ENCODE data around the gene S100A2. TPM values are rescaled to one million over a fixed set of nuclear protein-coding genes. Genes with fewer than 3 reads are reported as not detected.

S100A2 gene
- total and polyA plus RNA-seq, 2 donors from 2014 or later, result 152 to 416 TPM

GRCh38 chr1:153548722-153549688 is 16.6 kb downstream of the S100A2 start, which contains the start of gene S100A3:
Gene S100A3 (minus strand): TSS chr1:153549258. CDS start chr1:153548485, 773 bp downstream.
- H3K36me3 ChIP-seq (ENCODE audit: control insufficient read depth in 2 of 3, insufficient read depth in 3 of 3, low read length in 3 of 3), result no peaks in the 10 kb centered on the region
- DNase-seq (peak in 2 of 5 donors; percentile 48 to 92), FAIRE-seq (no peak)
- intact Hi-C loops (cut with DNase I), result no loop called here
- H3K4me1 ChIP-seq (ENCODE audit: control insufficient read depth in 2 of 3, insufficient read depth in 2 of 3, low read depth in 1 of 3, low read length in 3 of 3), result peaks cover 5 to 49% (median 11%) of the 10 kb centered on the region in 3 donors
- no peak within 1 kb of the TSS for H3K9ac ChIP-seq (ENCODE audit: low read length in 3 of 3)
- no peaks in the 10 kb centered on the region for H3K9me3 ChIP-seq (ENCODE audit: control insufficient read depth in 2 of 3, insufficient read depth in 1 of 3, low read length in 3 of 3)
- H3K27me3 ChIP-seq (ENCODE audit: control insufficient read depth, insufficient read depth, low read length), result no peaks in the 10 kb centered on the region
- TF ChIP-seq CTCF (IDR thresholded peaks at IDR 0.05; ENCODE audit: borderline replicate concordance, extremely low read depth, insufficient read depth), result no peak
- peak within 1 kb of the TSS in 1 of 2 donors; percentile 43 for H3K27ac ChIP-seq (ENCODE audit: low read depth in 2 of 2, low read length in 2 of 2)
- H3K4me3 ChIP-seq (ENCODE audit: low read length in 3 of 3), result no peak within 1 kb of the TSS

- TF ChIP-seq CTCF (IDR thresholded peaks at IDR 0.05; ENCODE audit: borderline replicate concordance, extremely low read depth, insufficient read depth), result no peak
- no peak overlapping the region for H3K9ac ChIP-seq (ENCODE audit: low read length in 3 of 3)
Observed at GRCh38 chr1:153547560-153548551, 17.8 kb downstream of the S100A2 start.

GRCh38 chr1:153546796-153547559 is 18.7 kb downstream of the S100A2 start:
- Histone ChIP-seq H3K9ac (ENCODE audit: low read length in 3 of 3) (peak overlapping the region in 1 of 3 donors; percentile 37), H3K4me3 (ENCODE audit: low read length in 3 of 3) (no peak overlapping the region), H3K27me3 (ENCODE audit: control insufficient read depth, insufficient read depth, low read length) (no peaks in the 10 kb centered on the region), H3K27ac (ENCODE audit: low read depth in 2 of 2, low read length in 2 of 2) (peak overlapping the region in 1 of 2 donors; percentile 4), H3K9me3 (ENCODE audit: control insufficient read depth in 2 of 3, insufficient read depth in 1 of 3, low read length in 3 of 3) (no peaks in the 10 kb centered on the region), H3K36me3 (ENCODE audit: control insufficient read depth in 2 of 3, insufficient read depth in 3 of 3, low read length in 3 of 3) (no peaks in the 10 kb centered on the region), H3K4me1 (ENCODE audit: control insufficient read depth in 2 of 3, insufficient read depth in 2 of 3, low read depth in 1 of 3, low read length in 3 of 3) (peaks cover 5 to 47% (median 10%) of the 10 kb centered on the region in 3 donors)
- no peak for TF ChIP-seq CTCF (IDR thresholded peaks at IDR 0.05; ENCODE audit: borderline replicate concordance, extremely low read depth, insufficient read depth)
- FAIRE-seq (no peak), DNase-seq (peak in 4 of 5 donors; percentile 24 to 68 (median 46))
- intact Hi-C loops (cut with DNase I), result no loop called here

More at GRCh38 chr1:153547560-153548551, 17.8 kb downstream of the S100A2 start:
- intact Hi-C loops (cut with DNase I), result no loop called here
- H3K9me3 ChIP-seq (ENCODE audit: control insufficient read depth in 2 of 3, insufficient read depth in 1 of 3, low read length in 3 of 3), result no peaks in the 10 kb centered on the region
- H3K36me3 ChIP-seq (ENCODE audit: control insufficient read depth in 2 of 3, insufficient read depth in 3 of 3, low read length in 3 of 3), result no peaks in the 10 kb centered on the region
- H3K27me3 ChIP-seq (ENCODE audit: control insufficient read depth, insufficient read depth, low read length), result no peaks in the 10 kb centered on the region
- H3K27ac ChIP-seq (ENCODE audit: low read depth in 2 of 2, low read length in 2 of 2), result no peak overlapping the region
- H3K4me3 ChIP-seq (ENCODE audit: low read length in 3 of 3), result no peak overlapping the region
- peaks cover 5 to 46% (median 10%) of the 10 kb centered on the region in 3 donors for H3K4me1 ChIP-seq (ENCODE audit: control insufficient read depth in 2 of 3, insufficient read depth in 2 of 3, low read depth in 1 of 3, low read length in 3 of 3)
- DNase-seq, result peak in 2 of 5 donors; percentile 46 to 63
- FAIRE-seq, result no peak
